Measurements from ENCODE around the gene NRG3. TPM values are rescaled to one million over a fixed set of nuclear protein-coding genes. Genes with fewer than 3 reads are reported as not detected.
"Not testable (repeated sequence)": the region's sequence is repeated elsewhere in the genome, so short reads cannot be mapped to it uniquely, and the experiment has no call there.

Gene NRG3
- total RNA-seq, 1 experiment from 2014 or later = 0.62 TPM

DNA sequence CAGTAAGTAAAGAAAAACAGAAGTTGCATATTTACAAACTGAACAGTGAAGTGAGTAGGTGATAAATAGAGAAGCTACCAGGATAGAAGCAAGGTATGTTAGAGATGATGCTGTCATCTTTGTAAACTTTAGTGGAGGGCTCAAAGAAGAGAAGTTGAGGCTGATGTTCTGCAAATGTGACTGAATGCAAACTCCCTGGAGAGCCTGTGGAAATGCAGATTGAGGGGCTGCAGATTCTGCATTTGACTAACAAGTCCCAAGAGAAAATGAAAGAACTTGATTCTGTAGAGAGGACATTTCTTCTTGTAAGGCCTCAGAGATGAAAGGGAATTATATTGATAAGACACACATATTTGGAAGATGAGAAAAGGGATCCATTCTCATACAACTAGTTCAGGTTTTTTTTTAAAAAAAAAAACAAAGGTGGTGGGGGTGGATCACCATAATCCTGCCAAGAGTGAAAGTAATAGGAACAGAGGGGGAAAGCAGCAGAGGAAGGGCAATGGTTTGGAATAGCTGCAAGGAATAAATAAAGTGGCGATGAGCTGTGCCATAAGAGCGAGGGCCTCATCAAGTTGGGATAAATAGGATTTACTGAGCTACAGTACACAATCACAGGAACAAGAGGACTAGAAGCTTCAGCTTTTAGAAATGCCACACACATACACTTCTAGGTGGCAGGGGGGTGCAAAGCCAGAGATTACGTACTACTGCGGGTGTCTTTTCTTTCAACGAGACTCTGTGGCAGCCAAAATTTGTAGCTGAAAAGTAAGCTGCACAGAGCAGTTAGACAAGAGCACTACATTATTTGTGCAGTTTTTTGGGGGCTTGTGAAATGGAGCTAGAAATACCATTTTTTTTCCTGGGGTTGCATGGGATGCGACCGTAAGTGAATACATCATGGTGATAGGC lies 778.5 kb downstream of the NRG3 start:
- Histone ChIP-seq H3K36me3 (replicated peaks; ENCODE audit: control insufficient read depth, insufficient read depth, low read length) (no peaks in the 10 kb centered on the region), H3K4me3 (ENCODE audit: insufficient read depth, low read depth, low read length) (no peak overlapping the region), H3K27me3 (ENCODE audit: control insufficient read depth, insufficient read depth, low read length) (no peaks in the 10 kb centered on the region; the same call in none of the 2 replicates)
- peak; percentile 13 for DNase-seq

GRCh38 chr10:82660205-82660604 lies 785.2 kb downstream of the NRG3 start:
- no peak for DNase-seq
- no peaks in the 10 kb centered on the region for H3K27me3 ChIP-seq (ENCODE audit: control insufficient read depth, insufficient read depth, low read length)
- no peak overlapping the region for H3K4me3 ChIP-seq (ENCODE audit: insufficient read depth, low read depth, low read length)
- H3K36me3 ChIP-seq (replicated peaks; ENCODE audit: control insufficient read depth, insufficient read depth, low read length) = no peaks in the 10 kb centered on the region

DNA sequence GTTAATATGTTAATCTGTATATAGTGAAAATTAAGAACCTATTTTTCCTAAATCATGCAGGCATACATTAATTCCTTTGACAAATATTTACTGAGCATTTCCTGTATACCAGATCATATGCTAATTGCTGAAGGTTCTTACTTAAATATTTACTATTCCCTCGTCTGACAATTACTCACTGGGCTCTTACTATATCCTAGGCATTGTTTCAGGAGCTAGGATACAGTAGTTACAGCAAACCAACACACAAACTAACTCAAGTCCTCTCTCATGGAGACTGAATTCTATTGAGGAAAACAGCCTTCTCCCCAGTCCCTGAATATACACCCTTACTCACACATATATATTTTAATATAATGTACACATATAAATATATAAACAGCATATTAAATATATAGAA lies 786.0 kb downstream of the NRG3 start:
- DNase-seq = no peak
- Histone ChIP-seq H3K27me3 (ENCODE audit: control insufficient read depth, insufficient read depth, low read length) (no peaks in the 10 kb centered on the region), H3K4me3 (ENCODE audit: insufficient read depth, low read depth, low read length) (no peak overlapping the region), H3K36me3 (replicated peaks; ENCODE audit: control insufficient read depth, insufficient read depth, low read length) (no peaks in the 10 kb centered on the region)

DNA sequence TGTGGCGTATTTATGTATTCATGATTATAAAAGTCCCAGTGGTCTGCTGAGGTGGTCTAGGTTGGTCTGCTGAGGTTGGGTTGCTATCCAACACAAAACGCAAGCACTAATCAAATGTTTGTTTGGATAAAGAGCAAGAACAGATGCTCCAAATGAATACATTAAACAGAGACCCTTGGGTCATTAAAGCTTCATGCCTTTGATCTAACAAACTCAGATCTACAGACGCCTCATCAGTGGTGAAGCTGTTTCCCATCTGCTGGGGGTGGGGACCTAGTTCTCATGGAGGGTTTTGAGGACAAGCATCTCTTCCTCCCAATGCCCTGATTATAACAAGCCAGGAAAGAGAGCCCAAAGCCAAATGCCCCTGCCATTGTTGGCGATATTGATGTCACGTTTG lies 786.7 kb downstream of the NRG3 start:
- no peak for DNase-seq
- Histone ChIP-seq H3K27me3 (ENCODE audit: control insufficient read depth, insufficient read depth, low read length) (no peaks in the 10 kb centered on the region), H3K36me3 (replicated peaks; ENCODE audit: control insufficient read depth, insufficient read depth, low read length) (no peaks in the 10 kb centered on the region), H3K4me3 (ENCODE audit: insufficient read depth, low read depth, low read length) (no peak overlapping the region)

DNA sequence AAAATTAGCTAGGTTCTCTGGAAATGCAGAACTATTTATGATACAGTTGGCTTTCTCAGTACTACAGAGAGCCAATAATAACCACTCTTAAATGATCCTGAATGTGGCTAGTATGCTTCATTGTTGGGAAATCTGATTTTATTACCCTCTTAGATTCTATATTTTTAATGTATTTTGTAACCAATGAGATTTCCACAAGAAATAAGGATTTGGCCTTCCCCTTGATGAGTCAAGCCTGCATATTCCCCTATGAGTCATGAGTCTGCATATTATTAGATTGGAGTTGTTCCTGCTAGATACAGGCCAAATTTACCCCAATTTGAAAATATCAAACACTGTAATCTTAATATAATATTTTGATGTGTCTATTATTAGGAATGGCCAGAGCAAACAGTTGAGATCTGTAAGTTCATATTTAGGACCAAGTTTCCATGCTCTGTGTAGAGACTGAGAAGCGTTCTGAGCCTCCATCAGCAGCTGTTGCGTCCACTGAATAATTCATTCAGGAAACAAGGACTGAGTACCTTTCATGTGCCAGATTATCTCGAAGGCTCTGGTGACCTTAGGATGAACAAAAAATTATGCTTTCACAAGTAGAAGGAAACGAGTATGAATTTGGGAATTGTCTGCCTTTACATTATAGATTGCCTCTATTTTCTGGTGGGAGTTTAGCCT lies 793.4 kb downstream of the NRG3 start:
- no peaks in the 10 kb centered on the region for H3K36me3 ChIP-seq (replicated peaks; ENCODE audit: control insufficient read depth, insufficient read depth, low read length)
- no peaks in the 10 kb centered on the region for H3K27me3 ChIP-seq (ENCODE audit: control insufficient read depth, insufficient read depth, low read length)
- H3K4me3 ChIP-seq (ENCODE audit: insufficient read depth, low read depth, low read length) = no peak overlapping the region
- DNase-seq = no peak

DNA sequence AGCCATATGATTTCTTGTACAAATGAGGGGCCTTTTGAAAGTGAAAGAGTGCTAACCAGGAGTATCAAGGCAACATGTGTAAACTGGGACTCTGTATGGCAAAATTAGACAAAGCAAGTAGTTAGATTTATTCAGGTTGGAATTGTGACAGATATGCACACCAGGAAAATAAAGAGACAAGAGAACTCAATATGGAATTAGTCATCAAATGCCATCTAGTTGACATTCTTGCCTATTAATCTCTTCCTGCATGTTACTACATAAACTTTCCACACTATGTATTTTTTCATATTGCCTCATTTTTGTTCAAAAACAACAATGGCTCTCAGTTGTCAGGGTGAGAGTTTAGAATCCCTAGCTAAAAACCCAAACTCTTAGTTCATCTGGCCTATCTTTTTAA lies 799.0 kb downstream of the NRG3 start:
- Histone ChIP-seq H3K36me3 (replicated peaks; ENCODE audit: control insufficient read depth, insufficient read depth, low read length) (no peaks in the 10 kb centered on the region), H3K4me3 (ENCODE audit: insufficient read depth, low read depth, low read length) (no peak overlapping the region), H3K27me3 (ENCODE audit: control insufficient read depth, insufficient read depth, low read length) (no peaks in the 10 kb centered on the region)
- DNase-seq = no peak

- not testable (repeated sequence) for H3K4me3 ChIP-seq (ENCODE audit: insufficient read depth, low read depth, low read length); DNase-seq; H3K36me3 ChIP-seq (replicated peaks; ENCODE audit: control insufficient read depth, insufficient read depth, low read length); H3K27me3 ChIP-seq (ENCODE audit: control insufficient read depth, insufficient read depth, low read length)
These were observed 802.9 kb downstream of the NRG3 start for GRCh38 chr10:82677932-82678331.

- not testable (repeated sequence) for DNase-seq; H3K36me3 ChIP-seq (replicated peaks; ENCODE audit: control insufficient read depth, insufficient read depth, low read length); H3K27me3 ChIP-seq (ENCODE audit: control insufficient read depth, insufficient read depth, low read length); H3K4me3 ChIP-seq (ENCODE audit: insufficient read depth, low read depth, low read length)
These were observed 803.5 kb downstream of the NRG3 start for GRCh38 chr10:82678451-82678850.

- Histone ChIP-seq H3K36me3 (replicated peaks; ENCODE audit: control insufficient read depth, insufficient read depth, low read length) (no peaks in the 10 kb centered on the region), H3K27me3 (ENCODE audit: control insufficient read depth, insufficient read depth, low read length) (no peaks in the 10 kb centered on the region), H3K4me3 (ENCODE audit: insufficient read depth, low read depth, low read length) (no peak overlapping the region)
- DNase-seq = no peak
These were observed 805.6 kb downstream of the NRG3 start for GRCh38 chr10:82680608-82681007.

GRCh38 chr10:82683945-82684344 lies 809.0 kb downstream of the NRG3 start:
- Histone ChIP-seq H3K36me3 (replicated peaks; ENCODE audit: control insufficient read depth, insufficient read depth, low read length) (no peaks in the 10 kb centered on the region), H3K4me3 (ENCODE audit: insufficient read depth, low read depth, low read length) (no peak overlapping the region), H3K27me3 (ENCODE audit: control insufficient read depth, insufficient read depth, low read length) (no peaks in the 10 kb centered on the region)
- DNase-seq = no peak

DNA sequence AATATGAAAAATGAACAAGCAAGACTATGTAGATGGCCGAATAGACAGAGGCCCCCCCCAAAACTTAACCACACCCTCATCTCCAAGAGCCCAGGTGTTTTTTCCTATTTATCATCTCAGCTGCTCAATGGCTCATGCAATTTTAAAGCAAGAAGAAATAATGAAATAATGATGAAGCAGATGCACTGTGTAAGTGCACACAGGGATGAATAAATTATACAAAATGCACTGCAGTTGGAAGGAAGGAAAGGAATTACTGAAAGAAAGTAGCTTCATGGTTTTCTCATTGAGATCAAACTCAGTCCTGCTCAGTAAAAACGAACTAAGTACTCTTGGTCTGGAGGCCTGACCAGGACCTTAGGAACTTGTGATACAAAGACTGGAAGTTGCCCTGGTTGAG lies 810.1 kb downstream of the NRG3 start:
- no peaks in the 10 kb centered on the region for H3K36me3 ChIP-seq (replicated peaks; ENCODE audit: control insufficient read depth, insufficient read depth, low read length)
- H3K27me3 ChIP-seq (ENCODE audit: control insufficient read depth, insufficient read depth, low read length) = no peaks in the 10 kb centered on the region
- DNase-seq = no peak
- H3K4me3 ChIP-seq (ENCODE audit: insufficient read depth, low read depth, low read length) = no peak overlapping the region

DNA sequence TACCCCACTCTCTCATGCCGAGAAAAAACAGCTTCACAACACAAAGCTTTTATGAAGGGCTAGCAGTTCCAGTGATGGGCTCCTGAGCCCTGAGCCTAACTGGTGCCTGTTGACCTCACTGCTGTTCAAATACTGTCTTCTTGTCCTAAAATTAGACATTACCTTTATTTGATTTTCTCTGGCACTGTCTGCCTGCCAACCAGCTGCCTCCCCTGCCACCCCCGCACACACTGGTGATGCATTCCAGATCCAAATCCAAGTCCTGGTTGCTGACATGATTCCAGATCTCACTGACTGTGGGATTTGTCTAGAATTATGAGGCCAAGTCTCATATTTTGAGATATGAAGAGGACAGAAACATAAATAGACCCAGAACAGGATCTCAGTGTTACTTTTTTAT lies 816.2 kb downstream of the NRG3 start:
- Histone ChIP-seq H3K4me3 (ENCODE audit: insufficient read depth, low read depth, low read length) (no peak overlapping the region), H3K27me3 (ENCODE audit: control insufficient read depth, insufficient read depth, low read length) (no peaks in the 10 kb centered on the region), H3K36me3 (replicated peaks; ENCODE audit: control insufficient read depth, insufficient read depth, low read length) (no peaks in the 10 kb centered on the region)
- no peak for DNase-seq

DNA sequence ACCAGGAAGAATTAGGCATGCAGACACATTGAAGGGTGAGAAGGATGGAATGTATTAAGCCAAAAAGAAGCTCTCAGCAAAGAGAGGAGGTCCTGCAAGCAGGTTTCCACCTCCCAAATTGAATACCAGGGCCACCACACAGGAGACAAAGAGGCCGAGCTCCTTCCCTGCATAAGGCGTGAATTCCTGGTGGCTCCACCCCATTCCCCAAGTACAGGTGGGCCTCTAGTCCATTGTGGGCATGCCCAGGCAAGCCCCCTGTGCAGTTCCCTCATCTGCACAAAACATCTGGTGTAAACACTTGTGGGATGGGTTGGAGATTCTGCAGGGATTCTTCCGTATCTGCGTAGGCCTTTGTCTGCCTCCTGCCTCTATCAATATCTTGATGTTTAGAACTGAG lies 817.5 kb downstream of the NRG3 start:
- H3K27me3 ChIP-seq (ENCODE audit: control insufficient read depth, insufficient read depth, low read length) = no peaks in the 10 kb centered on the region
- H3K36me3 ChIP-seq (replicated peaks; ENCODE audit: control insufficient read depth, insufficient read depth, low read length) = no peaks in the 10 kb centered on the region
- no peak overlapping the region for H3K4me3 ChIP-seq (ENCODE audit: insufficient read depth, low read depth, low read length)
- DNase-seq = no peak

GRCh38 chr10:82721831-82722230 lies 846.8 kb downstream of the NRG3 start:
- no peak overlapping the region for H3K4me3 ChIP-seq (ENCODE audit: insufficient read depth, low read depth, low read length)
- H3K36me3 ChIP-seq (replicated peaks; ENCODE audit: control insufficient read depth, insufficient read depth, low read length) = no peaks in the 10 kb centered on the region
- no peak for DNase-seq
- no peaks in the 10 kb centered on the region for H3K27me3 ChIP-seq (ENCODE audit: control insufficient read depth, insufficient read depth, low read length)

DNA sequence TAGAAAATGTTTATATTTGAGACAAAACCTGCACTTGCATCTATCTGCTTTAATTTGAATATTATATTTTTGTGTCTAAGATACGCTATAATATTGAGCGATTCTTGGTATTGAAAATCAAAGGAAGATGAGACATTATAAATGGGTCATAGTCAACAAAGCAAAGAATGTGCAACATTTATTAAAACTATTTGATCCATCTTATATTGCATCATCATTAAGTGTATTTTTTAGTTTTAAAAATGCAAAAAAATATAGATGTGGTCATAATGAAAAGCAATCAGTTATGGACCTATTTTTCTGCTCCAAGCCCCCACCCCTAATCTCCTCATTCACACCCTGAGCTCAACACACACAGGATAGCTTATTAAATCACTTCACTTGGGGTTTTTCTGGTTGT lies 847.3 kb downstream of the NRG3 start:
- H3K4me3 ChIP-seq (ENCODE audit: insufficient read depth, low read depth, low read length) = no peak overlapping the region
- no peaks in the 10 kb centered on the region for H3K27me3 ChIP-seq (ENCODE audit: control insufficient read depth, insufficient read depth, low read length)
- H3K36me3 ChIP-seq (replicated peaks; ENCODE audit: control insufficient read depth, insufficient read depth, low read length) = no peaks in the 10 kb centered on the region
- DNase-seq = no peak

All from H7 (cell line).